Measurements from ENCODE around the gene B4GALT2. TPM values are rescaled to one million over a fixed set of nuclear protein-coding genes. Genes with fewer than 3 reads are reported as not detected.

Gene B4GALT2
- total RNA-seq, 1 donor from 2014 or later = 23.4 TPM

DNA sequence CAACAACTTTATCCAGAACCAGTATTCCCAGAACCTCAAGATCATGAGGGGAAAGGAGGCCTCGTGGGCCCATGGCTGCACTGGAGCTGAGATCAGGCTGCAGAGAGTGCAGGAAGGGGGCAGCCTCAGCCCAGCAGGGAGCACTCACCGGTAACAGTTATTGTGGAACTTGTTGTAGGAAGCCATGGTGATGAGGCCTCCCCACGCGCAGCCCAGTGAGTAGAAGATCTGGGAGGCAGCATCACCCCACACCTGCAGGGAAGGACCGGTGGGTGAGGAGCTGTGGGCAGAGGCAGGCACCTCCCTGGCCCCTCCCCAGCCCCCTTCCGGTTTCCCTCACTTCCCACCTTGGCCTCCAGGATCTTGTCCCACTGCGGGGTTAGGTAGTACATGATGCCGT, 23.2 kb downstream of the B4GALT2 start:
- no peak for DNase-seq (ENCODE audit: low spot score)

DNA sequence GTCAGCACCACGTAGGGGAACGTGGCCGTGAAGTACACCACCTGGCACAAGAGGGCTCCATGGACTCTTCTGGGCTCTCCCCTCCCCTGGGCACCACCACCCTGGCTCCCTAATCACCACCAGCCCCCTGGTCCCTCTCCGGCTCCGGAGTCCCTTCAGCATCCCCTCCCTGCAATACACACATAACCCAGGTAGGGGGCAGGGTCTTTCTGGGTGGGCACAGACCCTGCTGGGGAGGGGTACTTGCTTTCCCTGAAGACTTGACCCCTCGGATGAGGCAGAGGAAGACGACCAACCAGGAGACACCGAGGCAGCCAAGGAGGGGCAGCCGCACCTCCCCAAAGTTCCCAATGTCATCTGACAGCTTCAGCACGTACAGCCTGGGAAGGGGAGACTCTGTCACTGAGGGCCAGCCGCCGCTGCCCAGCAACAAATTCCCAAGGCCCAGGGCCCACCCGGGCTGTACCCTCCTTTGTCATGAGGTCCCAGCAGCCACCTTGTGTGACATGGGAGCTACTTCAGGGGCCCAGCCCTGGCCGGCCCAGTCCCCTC, 23.7 kb downstream of the B4GALT2 start:
- DNase-seq (ENCODE audit: low spot score) = no peak

DNA sequence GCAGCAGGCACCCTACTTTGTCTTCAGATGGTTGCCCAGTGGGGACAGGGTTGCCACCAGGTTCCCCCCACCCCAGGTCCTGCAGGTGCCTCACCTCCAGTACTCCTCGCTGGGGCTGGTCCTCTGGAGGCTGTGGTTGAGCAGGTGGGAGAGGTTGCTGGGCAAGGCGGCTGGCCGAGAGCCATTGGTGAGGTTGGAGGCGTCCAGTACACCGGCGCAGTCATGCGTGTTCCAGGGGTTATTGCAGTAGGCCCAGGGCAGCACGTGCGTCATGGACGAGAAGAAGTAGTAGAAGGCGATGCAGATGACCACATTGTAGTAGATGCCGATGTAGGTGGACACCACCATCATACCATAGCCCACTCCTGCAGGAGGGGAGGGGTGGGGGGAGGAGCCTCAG, 29.2 kb downstream of the B4GALT2 start:
- no peak for DNase-seq (ENCODE audit: low spot score)

DNA sequence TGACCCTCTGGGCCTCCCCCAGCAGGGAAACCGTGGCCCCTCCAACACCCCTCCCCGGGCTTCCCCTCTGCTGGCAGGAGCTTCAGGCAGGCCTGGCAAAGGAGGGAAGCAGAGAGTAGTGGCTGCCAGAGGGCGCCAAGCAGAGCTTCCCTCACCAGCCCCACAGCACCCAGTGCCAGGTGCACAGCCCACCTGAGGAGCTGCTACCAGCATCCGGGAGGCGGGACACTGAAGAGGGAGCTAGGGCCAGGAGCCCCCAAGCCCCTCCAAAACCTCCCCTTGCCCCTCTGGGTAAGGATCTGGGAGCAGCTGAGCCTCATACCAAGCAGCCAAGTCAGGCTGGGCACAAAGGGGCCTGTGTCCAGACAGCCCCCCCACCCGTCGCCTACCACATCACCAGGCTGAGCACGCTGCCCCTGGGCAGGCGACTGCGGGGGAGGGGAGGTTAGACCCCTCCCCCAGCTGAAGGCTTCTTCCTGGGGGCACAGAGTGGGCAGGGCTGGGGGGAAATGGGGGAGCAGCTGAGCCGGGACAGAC, 32.0 kb downstream of the B4GALT2 start:
- no peak for DNase-seq (ENCODE audit: low spot score)

DNA sequence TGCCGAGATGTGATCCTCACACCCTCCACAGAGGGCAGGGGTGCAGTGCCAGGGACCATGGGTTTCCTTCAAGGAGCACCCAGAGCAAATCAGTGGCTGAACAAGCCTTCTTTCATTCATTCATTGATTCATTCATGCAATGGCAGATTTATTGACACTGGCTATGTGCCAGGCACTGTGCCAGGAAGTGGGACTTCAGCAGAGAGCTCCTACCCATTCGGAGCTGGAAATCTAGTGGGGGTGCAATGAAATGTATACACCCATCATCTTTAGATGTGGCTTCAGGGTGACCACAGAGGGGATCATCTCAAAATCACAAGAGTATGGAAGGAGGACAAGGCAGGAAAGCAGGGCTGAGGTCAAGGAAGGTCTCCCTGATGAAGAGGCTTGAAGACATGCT, 33.4 kb downstream of the B4GALT2 start:
- DNase-seq (ENCODE audit: low spot score) = no peak

GRCh38 chr1:44012941-44013609, 34.1 kb downstream of the B4GALT2 start:
- DNase-seq (ENCODE audit: low spot score) = no peak

- DNase-seq (ENCODE audit: low spot score) = no peak
Observed at GRCh38 chr1:44013949-44014348, 34.9 kb downstream of the B4GALT2 start.

DNA sequence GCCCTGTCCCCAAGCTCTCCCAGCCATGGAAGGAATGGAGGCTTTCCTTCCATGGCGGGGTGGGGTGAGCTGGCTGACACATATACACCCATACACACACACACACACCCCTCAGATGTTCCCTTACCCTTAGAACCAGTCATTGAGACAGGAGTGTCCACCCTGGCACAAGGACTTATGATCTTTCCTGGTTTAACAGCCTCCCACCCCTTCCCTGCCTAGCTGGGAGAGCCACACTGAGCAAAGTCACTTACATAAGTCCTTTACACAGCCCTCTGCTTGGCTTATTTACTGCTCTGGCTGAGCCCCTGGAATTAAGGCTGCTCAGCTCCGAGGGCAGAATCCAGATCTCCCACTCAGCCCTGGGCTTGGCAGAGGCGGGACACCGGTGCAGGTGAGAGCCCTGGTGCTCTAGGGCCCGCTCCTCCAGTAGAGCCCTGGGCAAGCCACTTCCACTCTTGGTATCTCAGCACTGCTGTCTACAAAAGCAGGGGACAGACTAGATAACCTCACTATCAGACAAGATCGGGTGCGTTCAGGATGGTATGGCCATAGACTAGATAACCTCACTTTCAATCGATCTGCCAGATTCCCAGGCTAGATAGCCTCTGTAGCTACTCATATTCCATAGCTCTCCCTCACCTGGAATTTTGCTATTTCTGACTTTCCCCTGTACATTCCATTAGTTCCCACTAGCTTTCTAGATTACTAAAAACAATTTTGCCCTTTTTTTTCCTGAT, 35.5 kb downstream of the B4GALT2 start:
- no peak for DNase-seq (ENCODE audit: low spot score)

GRCh38 chr1:44015206-44015605, 36.2 kb downstream of the B4GALT2 start:
- no peak for DNase-seq (ENCODE audit: low spot score)

GRCh38 chr1:44016041-44016889, 37.3 kb downstream of the B4GALT2 start:
- DNase-seq (ENCODE audit: low spot score) = no peak

DNA sequence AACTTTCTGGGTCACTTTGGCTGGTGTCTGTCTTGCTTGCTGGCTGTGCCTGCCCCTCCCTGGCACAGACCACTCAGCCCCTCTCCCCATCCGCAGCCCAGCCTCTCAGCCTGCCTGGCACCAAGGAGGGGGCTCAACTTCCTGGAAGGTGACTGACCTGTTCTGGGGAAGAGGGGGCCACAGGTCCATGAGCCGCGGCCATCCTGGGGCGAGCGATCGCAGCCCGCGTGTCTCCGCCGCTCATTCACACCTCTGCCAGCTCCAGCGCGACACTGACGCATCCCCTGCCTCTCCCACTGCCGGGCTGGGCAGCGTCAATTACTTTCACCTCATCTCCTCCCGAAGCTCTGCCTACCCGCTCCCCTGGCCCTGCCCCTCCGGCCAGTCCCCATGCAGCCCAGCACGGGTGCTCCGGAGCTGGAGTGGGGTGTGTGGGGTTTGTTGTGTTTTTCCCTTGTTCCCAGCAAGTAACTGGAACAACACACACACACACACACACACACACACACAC, 37.9 kb downstream of the B4GALT2 start:
- no peak for DNase-seq (ENCODE audit: low spot score)

DNA sequence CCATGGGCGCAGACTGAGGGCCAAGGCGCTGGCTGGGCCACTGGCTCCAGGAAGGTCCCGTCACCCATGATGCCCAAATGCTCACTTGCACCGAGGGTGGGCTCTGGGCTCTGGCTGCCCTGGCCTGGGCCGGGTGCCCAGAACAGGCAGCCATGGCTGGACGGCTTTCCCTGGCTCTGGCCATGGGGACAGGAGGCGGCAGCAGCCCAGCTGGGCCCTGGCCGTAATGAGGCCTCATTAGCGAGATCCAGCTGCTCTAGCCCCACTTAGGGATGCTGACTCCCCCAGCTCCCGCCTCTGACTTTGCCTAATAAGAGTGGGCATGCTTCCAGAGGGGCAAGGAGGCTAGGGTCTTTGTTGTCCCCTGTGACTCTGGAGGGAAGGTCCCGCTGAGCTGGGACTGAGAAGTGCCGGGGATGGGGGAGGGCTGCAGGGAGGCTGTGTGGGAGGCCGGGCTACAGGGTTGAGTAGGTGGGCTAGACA, 40.5 kb downstream of the B4GALT2 start:
- DNase-seq (ENCODE audit: low spot score) = no peak

DNA sequence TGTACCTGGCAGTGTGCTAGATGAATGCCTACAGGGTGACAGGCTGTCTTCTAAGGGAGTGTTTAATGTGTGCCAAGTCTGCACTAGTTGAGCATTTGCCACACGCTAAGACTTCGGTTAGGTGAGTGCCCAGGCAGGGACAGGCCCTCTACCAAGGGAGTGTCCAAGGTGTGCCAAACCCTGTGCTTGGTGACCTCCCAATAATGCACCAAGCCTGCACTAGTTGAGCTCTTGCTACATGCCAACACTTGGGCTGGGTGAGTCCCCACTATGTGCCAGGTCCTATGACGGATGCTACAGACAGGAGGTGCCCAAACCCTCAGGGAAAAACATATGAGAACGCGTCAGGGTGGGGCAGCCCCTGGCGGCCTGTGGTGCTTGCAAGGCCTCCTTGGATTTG, 41.5 kb downstream of the B4GALT2 start:
- DNase-seq (ENCODE audit: low spot score) = no peak

DNA sequence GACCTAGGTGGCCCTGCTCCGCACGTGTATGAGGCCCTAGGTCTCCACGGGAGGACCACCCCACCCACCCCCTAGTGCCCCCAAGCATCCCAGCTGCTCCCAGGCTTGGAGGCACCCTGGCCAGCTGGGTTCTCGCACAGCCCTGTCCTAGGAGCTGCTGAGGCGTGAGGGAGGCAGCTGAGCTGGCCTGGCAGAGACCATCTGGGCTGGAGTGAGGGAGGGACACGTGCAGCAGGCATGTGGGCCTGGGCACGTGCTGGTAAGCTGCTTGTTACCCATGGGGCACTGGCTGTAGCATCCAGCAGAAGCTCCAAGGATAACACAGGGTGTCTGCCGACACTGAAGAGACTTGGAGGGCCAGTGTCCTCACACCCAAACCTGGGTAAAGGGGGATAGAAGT, 42.1 kb downstream of the B4GALT2 start:
- DNase-seq (ENCODE audit: low spot score) = no peak

GRCh38 chr1:44021581-44022321, 42.7 kb downstream of the B4GALT2 start:
- DNase-seq (ENCODE audit: low spot score) = no peak

GRCh38 chr1:44024031-44024902, 45.3 kb downstream of the B4GALT2 start:
- no peak for DNase-seq (ENCODE audit: low spot score)

DNA sequence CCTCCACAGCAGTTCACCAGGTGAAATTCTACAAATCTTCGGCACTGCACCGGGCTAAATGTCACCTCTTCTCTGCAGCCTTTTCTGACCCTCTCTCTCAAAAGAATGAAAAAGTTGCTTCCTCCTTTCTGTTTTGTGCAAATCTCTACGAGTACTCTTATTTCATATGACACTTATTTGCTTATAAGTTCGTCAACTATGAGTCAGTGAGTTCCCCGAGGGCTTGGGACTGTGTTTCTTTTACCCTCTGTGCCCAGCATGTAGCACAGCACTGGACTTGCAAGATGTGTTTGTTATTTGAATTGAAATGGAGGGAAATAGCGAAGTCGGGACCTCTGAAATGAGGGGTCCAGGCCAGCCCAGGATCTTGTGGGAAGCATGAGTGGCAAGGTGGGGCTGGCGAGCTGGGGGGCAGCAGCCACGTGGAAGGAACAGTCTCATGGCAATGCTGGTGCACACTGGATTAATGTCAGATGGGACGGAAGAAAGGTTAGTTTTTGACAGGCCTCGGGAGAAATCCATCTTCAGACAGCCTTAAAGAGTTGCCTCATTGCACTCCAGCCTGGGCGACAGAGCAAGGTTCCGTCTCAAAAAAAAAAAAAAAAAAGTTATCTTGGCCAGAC, 46.0 kb downstream of the B4GALT2 start:
- no peak for DNase-seq (ENCODE audit: low spot score)

DNA sequence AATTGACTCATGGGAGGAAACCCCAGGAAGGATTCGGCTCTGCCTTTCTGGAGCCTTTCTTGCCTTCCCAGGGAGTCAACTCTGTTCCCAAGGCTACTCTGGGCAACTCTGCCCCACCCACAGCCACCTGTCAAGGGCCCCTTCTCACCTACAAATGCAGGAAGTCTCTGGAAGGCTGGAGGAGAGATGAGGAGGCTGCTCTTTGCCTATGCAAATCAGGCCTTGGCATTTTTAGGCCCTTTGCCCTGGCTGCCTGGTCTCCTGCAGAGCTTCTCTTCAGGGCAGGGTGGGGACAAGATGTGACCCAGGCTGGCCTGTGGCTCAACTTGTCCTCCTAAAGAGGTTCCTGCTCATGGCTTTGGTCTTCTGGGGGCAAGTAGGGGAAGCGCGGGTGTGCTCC, 46.8 kb downstream of the B4GALT2 start:
- no peak for DNase-seq (ENCODE audit: low spot score)

DNA sequence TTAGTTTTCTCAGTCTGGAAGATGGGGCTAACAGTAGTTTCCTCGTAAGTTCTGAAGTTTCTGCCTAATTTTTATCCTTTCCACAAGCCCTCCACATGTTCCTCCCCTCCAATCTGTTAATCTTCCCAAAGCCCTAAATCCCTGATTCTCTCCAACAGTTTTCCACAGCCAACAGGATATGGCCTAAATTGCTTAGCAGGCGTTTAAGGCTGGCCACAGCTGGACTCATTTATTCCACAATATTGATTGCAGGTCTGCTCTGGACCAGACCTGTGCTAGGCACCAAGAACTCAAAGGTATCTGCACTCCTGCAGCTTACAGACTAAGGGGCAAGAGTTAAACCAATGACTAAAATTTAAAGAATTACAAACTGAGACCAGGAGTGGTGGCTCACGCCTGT, 48.3 kb downstream of the B4GALT2 start:
- no peak for DNase-seq (ENCODE audit: low spot score)

All from mucosa of gallbladder (tissue), 1 donor.